Activated CD4-positive, CD25-positive, alpha-beta regulatory T cell treated with anti-CD3 and anti-CD28 coated beads, Interleukin-2, amount 50 U/mL, for 24 hours (primary cell): ENCODE measurements around the gene DYTN.
"Not testable (repeated sequence)": the region's sequence is repeated elsewhere in the genome, so short reads cannot be mapped to it uniquely, and the experiment has no call there.

Experiments used
- ATAC-seq, 2 donors: fragments of 150-1000 bp; cut with Tn5 transposase; one replicate each; pipeline ENCODE4 v1.10.0; 2021; ENCODE audit warnings: mild to moderate bottlenecking in 1 of 2, moderate library complexity in 1 of 2

DYTN gene, protein sequence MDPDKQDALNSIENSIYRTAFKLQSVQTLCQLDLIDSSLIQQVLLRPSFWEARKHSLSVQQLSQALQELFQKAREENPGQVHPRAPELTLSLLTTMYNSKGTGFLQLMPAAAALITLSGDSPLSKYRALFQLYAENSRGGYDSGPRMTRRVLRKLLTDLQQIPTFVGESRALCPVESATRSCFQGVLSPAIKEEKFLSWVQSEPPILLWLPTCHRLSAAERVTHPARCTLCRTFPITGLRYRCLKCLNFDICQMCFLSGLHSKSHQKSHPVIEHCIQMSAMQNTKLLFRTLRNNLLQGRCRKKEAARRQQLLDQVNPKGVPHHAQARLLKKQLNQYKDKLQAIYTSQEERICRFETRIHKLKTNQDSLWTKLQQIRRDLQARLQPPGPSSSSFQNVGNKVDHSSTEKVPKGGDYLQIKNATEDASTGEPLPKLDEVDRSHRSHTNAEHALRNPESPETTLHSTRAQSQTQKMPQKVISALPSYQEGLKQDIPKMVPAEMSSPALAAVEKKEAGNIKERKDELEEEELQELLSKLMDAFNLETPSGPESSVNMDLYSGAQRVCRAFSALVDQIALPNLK

GRCh38 chr2:206718296-206718695 is at the start of gene DYTN:
Gene DYTN, minus strand, starts transcription at chr2:206718396. Its CDS starts 117 bp downstream, at chr2:206718279.
- no peak for ATAC-seq

- no peak for ATAC-seq
Observed at GRCh38 chr2:206766057-206766930, 48.1 kb upstream of the DYTN start.

- ATAC-seq = peak; percentile 83 to 86
Observed at GRCh38 chr2:206765242-206766056, 47.3 kb upstream of the DYTN start, which contains the start of the genes FASTKD2 and MDH1B. Gene FASTKD2, plus strand, starts transcription at chr2:206765606. Its CDS starts 1,088 bp downstream, at chr2:206766694. Gene MDH1B, minus strand, starts transcription at chr2:206765328. Its CDS starts 57 bp downstream, at chr2:206765271.

GRCh38 chr2:206764673-206765241 is 46.6 kb upstream of the DYTN start:
- ATAC-seq = no peak

GRCh38 chr2:206756816-206757215 is 38.6 kb upstream of the DYTN start:
- ATAC-seq = no peak

- ATAC-seq = no peak
Observed at GRCh38 chr2:206740800-206741199, 22.6 kb upstream of the DYTN start.

DNA sequence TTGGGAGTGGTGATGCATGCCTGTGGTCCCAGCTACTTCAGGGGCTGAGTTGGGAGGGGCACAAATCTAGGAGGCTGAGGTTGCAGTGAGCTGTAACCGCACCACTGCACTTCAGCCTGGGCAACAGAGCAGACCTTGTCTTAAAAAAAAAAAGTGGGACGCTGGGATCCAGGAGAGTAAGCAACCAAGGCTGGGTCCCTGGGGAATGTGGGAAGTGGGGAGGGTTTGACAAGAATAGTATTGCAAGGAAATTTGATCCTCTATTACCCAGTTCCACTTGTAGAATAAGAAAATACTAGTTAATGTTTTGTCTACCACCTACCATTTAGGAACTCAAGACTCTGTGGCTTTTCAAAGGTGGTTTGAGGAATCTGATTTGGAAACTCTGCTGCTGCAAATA is 21.1 kb upstream of the DYTN start:
- no peak for ATAC-seq

DNA sequence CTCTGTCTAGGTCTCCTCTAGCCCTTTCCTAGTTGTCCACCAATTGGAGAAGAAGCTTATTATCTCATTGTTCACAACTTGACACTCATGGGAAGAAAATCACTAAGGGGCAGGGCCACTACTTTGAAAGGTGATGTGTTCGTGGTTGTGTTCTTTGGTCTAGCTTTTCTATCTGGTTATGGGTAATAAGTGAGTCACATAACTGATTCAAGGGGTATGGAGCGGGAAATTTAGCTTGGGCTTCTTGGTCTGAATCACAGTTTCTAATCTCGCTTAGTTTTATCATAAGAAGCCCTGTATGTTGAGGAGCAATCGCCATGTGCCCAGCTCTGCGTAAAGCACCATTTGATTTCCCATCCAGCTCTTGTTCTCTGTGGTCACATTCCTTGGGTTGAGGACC is 18.7 kb upstream of the DYTN start:
- ATAC-seq = peak; percentile 73 to 83

DNA sequence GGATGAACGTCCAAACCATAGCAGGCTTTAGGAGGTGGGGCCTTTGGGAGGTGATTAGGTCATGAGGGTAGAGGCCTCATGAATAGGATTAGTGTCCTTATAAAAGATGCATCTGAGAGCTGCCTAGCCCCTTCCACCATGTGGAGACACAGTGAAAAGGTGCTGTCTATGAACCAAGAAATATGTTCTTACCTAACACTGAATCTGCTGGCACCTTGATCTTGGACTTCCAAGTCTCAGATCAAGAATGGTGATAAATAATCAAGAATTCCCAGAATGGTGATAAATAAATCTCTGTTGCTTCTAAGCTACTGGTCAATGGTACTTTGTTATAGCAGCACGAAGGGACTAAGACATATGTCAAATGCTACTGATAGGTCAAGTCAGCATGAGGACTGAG is 15.1 kb upstream of the DYTN start:
- no peak for ATAC-seq

- no peak for ATAC-seq
Observed at GRCh38 chr2:206728277-206729199, 10.3 kb upstream of the DYTN start.

DNA sequence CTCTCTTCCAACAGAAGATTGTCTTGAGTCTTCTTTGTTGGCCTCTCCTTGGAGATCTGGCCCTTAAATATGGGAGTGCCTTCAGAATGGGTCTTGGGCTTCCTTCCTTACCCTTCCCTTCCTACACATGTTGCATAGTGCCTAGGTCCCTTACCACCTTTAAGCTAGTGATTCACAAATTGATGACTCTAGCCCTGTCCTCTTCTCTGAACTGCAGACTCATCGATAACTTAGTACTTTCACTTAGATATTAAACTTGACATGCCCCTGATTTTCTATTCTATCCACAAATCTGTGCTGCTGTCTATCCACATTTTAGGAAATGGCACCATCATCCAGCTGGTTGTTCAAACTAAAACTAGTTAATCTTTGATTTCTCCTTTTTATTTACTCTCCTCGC is 9.1 kb upstream of the DYTN start:
- no peak for ATAC-seq

DNA sequence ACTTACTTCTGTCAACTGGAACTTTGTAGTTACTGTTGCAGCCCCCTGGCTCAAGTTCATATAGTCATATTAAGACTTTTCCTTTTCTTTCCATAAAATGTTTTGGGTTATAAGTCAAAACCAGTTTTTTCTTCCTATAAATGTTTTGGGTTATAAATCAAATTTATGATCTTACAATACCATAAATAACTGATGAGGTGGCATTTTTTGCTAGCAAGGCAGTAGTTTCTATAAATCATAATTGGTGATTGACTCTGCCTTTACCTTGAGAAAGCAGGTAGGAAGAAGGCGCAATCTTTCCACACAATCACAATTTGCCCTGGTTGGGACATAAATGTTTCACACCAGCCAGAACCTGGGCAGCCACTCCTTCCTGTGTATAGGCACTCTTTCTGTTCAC is 5.1 kb upstream of the DYTN start:
- ATAC-seq = no peak

GRCh38 chr2:206721256-206721920 is 3.2 kb upstream of the DYTN start:
- ATAC-seq = no peak

- no peak for ATAC-seq
Observed at GRCh38 chr2:206716623-206717022, 1.6 kb downstream of the DYTN start.

- ATAC-seq = not testable (repeated sequence)
Observed at GRCh38 chr2:206715183-206715582, 3.0 kb downstream of the DYTN start.

- no peak for ATAC-seq
Observed at GRCh38 chr2:206713746-206714145, 4.5 kb downstream of the DYTN start.

- no peak for ATAC-seq
Observed at GRCh38 chr2:206708286-206708685, 9.9 kb downstream of the DYTN start.

- no peak for ATAC-seq
Observed at GRCh38 chr2:206707164-206707701, 11.0 kb downstream of the DYTN start.

GRCh38 chr2:206701952-206702605 is 16.1 kb downstream of the DYTN start:
- no peak for ATAC-seq
